B cell (primary cell): Measurements from ENCODE around the gene PDHX. TPM values are rescaled to one million over a fixed set of nuclear protein-coding genes. Genes with fewer than 3 reads are reported as not detected.
A peak's percentile ranks its signal among the peaks of the same experiment; 100 is the strongest.

Source experiments
- ATAC-seq: fragments of 200-7000 bp; cut with Tn5 transposase; one replicate; pipeline ENCODE4 v1.10.0; 2021; ENCODE audit warnings: low read depth, mild to moderate bottlenecking, moderate number of reproducible peaks, moderate library complexity
- CTCF ChIA-PET: fragments of 350-600 bp; sonication (Branson Sonifier 250); formaldehyde crosslinking; loops from one replicate; lab custom pipeline; 2021; ENCODE audit warnings: antibody characterized with exemption, inconsistent platforms; lab: Charles Lee
- POLR2A ChIA-PET: fragments of 350-600 bp; sonication (Branson Sonifier 250); formaldehyde crosslinking; loops from one replicate; lab custom pipeline; 2021; ENCODE audit warnings: antibody characterized with exemption; lab: Charles Lee
- DNase-seq: peaks from one replicate; pipeline ENCODE4 v3.0.0; 2013
- H2AFZ ChIP-seq: 2 replicates; pipeline ENCODE4 v1.6.1; 2012; ENCODE audit warnings: mild to moderate bottlenecking, low read depth, low read length; ENCODE audit not compliant: insufficient read depth, poor library complexity, severe bottlenecking
- H3K27ac ChIP-seq, 2 donors: 1 replicate in 1 of 2; 2 replicates in 1 of 2; pipeline ENCODE4 v1.5.1; 2012 to 2013; ENCODE audit warnings: low read length in 2 of 2, mild to moderate bottlenecking in 2 of 2, moderate library complexity in 1 of 2
- H3K27me3 ChIP-seq, 4 experiments: fragments of 200-600 bp in 1 of 4; sonication (generic) in 1 of 4; replicated peaks in 1 of 4; 1 replicate in 2 of 4; 2 replicates in 2 of 4; pipeline versions ENCODE4 v1.6.1 to v1.7.0; 2013 to 2016; ENCODE audit warnings: low read length in 3 of 4, mild to moderate bottlenecking in 2 of 4, mixed read lengths in 1 of 4, moderate library complexity in 1 of 4; ENCODE audit not compliant: insufficient read depth in 4 of 4, control insufficient read depth in 3 of 4; ENCODE audit errors: control extremely low read depth in 1 of 4
- H3K36me3 ChIP-seq, 2 experiments: replicated peaks in 1 of 2; 1 replicate in 1 of 2; 2 replicates in 1 of 2; pipeline versions ENCODE4 v1.6.1 to v1.7.1; 2013; ENCODE audit warnings: low read length in 1 of 2; ENCODE audit not compliant: insufficient read depth in 2 of 2, control insufficient read depth in 1 of 2; ENCODE audit errors: control extremely low read depth in 1 of 2, extremely low read depth in 1 of 2
- H3K4me1 ChIP-seq, 2 donors: fragments of 200-600 bp in 1 of 2; sonication (generic) in 1 of 2; 1 replicate in 1 of 2; 2 replicates in 1 of 2; pipeline versions ENCODE4 v1.5.1 to v1.6.1; 2013 to 2017; ENCODE audit warnings: low read length in 2 of 2; ENCODE audit not compliant: control insufficient read depth in 2 of 2, insufficient read depth in 2 of 2
- H3K4me2 ChIP-seq: replicated peaks from 2 replicates; pipeline ENCODE3; 2012; ENCODE audit warnings: mild to moderate bottlenecking, low read depth, low read length; ENCODE audit not compliant: poor library complexity, severe bottlenecking
- H3K4me3 ChIP-seq, 5 experiments: fragments of 200-600 bp in 1 of 5; sonication (generic) in 1 of 5; 1 replicate in 3 of 5; 2 replicates in 2 of 5; pipeline versions ENCODE4 v1.5.1 to v1.7.0; 2011 to 2016; ENCODE audit warnings: low read length in 4 of 5, mild to moderate bottlenecking in 4 of 5, low read depth in 2 of 5, control low read depth in 1 of 5, moderate library complexity in 1 of 5; ENCODE audit not compliant: insufficient read depth in 1 of 5; ENCODE audit errors: control extremely low read depth in 1 of 5, extremely low read depth in 1 of 5
- H3K79me2 ChIP-seq: fragments of 200-600 bp; sonication (generic); one replicate; pipeline ENCODE4 v1.6.0; 2016; ENCODE audit warnings: low read length; ENCODE audit not compliant: control insufficient read depth, insufficient read depth
- H3K9ac ChIP-seq: fragments of 200-600 bp; sonication (generic); 2 replicates; pipeline ENCODE4 v1.6.1; 2017; ENCODE audit warnings: mild to moderate bottlenecking, low read length, moderate library complexity
- H3K9me3 ChIP-seq, 3 donors: one replicate each; pipeline versions ENCODE4 v1.6.1 to v1.7.1; 2013; ENCODE audit warnings: low read length in 2 of 3; ENCODE audit not compliant: control insufficient read depth in 2 of 3, insufficient read depth in 1 of 3; ENCODE audit errors: control extremely low read depth in 1 of 3
- H4K20me1 ChIP-seq: 2 replicates; pipeline ENCODE4 v1.6.0; 2012; ENCODE audit warnings: mild to moderate bottlenecking, low read length; ENCODE audit not compliant: insufficient read depth, control insufficient read depth, poor library complexity, severe bottlenecking
- H3K27ac Mint-ChIP-seq: one replicate; pipeline ENCODE4 v1.8.0; 2021; ENCODE audit warnings: mixed read lengths
- H3K27me3 Mint-ChIP-seq: one replicate; pipeline ENCODE4 v1.8.0; 2021; ENCODE audit warnings: mixed read lengths
- H3K4me1 Mint-ChIP-seq: one replicate; pipeline ENCODE4 v1.8.0; 2021; ENCODE audit warnings: mixed read lengths
- H3K4me3 Mint-ChIP-seq: one replicate; pipeline ENCODE4 v1.8.0; 2021; ENCODE audit warnings: mixed read lengths
- H3K9me3 Mint-ChIP-seq: one replicate; pipeline ENCODE4 v1.8.0; 2022; ENCODE audit warnings: mixed read lengths; ENCODE audit not compliant: insufficient read depth
- CTCF ChIP-seq: fragments of 200-600 bp; IDR thresholded peaks from one replicate; pipeline ENCODE4 v1.8.0; 2022; ENCODE audit warnings: antibody characterized with exemption, mild to moderate bottlenecking
- EZH2 ChIP-seq: IDR thresholded peaks from 2 replicates; pipeline ENCODE4 v1.6.1; 2012; ENCODE audit warnings: borderline replicate concordance, low read depth, mild to moderate bottlenecking, moderate library complexity, low read length; ENCODE audit not compliant: insufficient read depth, poor library complexity, severe bottlenecking
- WGBS: methylation state at CpG from one replicate; pipeline ENCODE4 v1.1.5; 2013; ENCODE audit warnings: missing lambda C conversion rate; ENCODE audit not compliant: insufficient coverage; 5-methylcytosine and 5-hydroxymethylcytosine counted together
- intact Hi-C: fragments of 100-400 bp; cut with micrococcal nuclease; formaldehyde crosslinking; loops from one replicate; pipeline ENCODE4 v1.10.0; 2022
- polyA plus RNA-seq: library from polyadenylated mRNA; depleted of rRNA; stranded (reverse); fragments of >200 nt; gene quantifications from 2 replicates; pipeline ENCODE4 v1.2.3, GENCODE V29; 2012
- total RNA-seq, 2 donors: library from RNA; stranded (reverse); fragments of 120-200 nt in 1 of 2; gene quantifications; 1 replicate in 1 of 2; 2 replicates in 1 of 2; pipeline versions ENCODE4 v1.2.3 to v1.2.4, GENCODE V29; 2013 to 2022

Gene PDHX
- total and polyA plus RNA-seq, 2 donors (not counting 1 experiment from before 2014, with no cell fraction given) = 6.2 to 35.4 TPM

DNA sequence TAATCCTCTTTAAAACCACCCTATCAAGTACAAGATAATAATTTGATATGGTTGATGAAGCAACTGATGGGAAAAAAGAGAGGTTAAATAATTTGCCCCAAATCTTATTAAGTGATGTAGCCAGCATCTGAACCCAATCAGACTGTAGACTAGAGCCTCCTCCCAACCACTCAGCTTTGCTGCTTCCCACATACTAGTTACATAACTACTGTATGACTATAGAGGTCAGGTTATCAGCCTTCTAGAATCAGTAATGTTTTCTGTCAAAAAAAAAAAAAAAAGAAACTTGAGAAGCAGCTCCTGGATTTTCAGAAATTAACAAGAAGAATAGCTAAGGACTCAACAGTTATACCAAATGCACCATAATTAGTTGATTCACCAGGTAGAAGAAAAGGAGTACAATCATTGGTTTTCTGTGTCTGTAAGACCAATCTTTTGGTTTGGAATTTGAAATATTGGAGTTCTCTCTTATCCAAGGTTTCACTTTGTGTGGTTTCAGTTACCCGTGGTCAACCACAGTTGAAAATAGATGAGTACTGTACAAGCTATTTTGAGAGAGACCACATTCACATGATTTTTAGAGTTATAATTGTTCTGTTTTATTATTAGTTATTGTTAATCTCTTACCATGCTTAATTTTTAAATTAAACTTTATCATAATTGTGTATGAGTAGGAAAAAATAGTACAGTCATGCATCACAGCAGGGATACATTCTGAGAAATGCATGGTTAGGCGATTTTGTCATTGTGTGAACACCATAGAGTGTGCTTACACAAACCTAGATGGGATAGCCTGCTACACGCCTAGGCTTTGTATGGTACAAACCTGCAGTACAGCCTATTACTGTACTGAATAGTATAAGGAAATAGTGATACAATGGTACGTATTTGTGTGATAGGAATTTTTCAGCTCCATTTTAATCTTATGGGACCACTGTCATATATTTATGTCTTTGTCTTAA, 72.2 kb downstream of the PDHX start:
- Mint-ChIP-seq H3K27me3 (no peaks in the 10 kb centered on the region), H3K4me1 (peaks cover 9% of the 10 kb centered on the region)
- H3K4me2 ChIP-seq = no peak overlapping the region

More for the DNA sequence above, 72.2 kb downstream of the PDHX start:
- Histone ChIP-seq H3K4me1 (peaks cover 4 to 6% of the 10 kb centered on the region in 2 donors), H4K20me1 (no peaks in the 10 kb centered on the region), H3K27ac (peak overlapping the region in 1 of 2 donors; percentile 16), H3K4me3 (no peak overlapping the region), H3K79me2 (no peaks in the 10 kb centered on the region), H2AFZ (no peak overlapping the region), H3K9me3 (no peaks in the 10 kb centered on the region), H3K27me3 (no peaks in the 10 kb centered on the region), H3K9ac (no peak overlapping the region), H3K36me3 (peaks cover 0 to 13% of the 10 kb centered on the region in 2 experiments)
- POLR2A ChIA-PET = no interaction called here
- Mint-ChIP-seq H3K27ac (no peak overlapping the region), H3K9me3 (no peaks in the 10 kb centered on the region), H3K4me3 (no peak overlapping the region)
- CTCF ChIA-PET = interaction anchor here (0.5 to 1.4 kb wide), 6 partner anchors 9 to 402 kb away, joined by 3 to 4 read pairs (median 3); no protein-coding TSS in a partner anchor
- DNase-seq = no peak
- intact Hi-C loops = no loop called here
- 80% methylated on average over 2 of the region's 4 CpGs for WGBS
- no peak for ATAC-seq
- TF ChIP-seq CTCF (no peak), EZH2 (no peak)
